ENCODE results near the gene FBLIM1.

FBLIM1 gene

GRCh38 chr1:15753776-15754175 is 4.8 kb upstream of the FBLIM1 start:
- Mint-ChIP-seq H3K4me1 (peaks cover 24% of the 10 kb centered on the region), H3K36me3 (no peaks in the 10 kb centered on the region), H3K9me3 (no peaks in the 10 kb centered on the region), H3K27ac (no peak overlapping the region), H3K27me3 (peaks cover 69% of the 10 kb centered on the region), H3K4me3 (no peak overlapping the region)
- ATAC-seq, result no peak

DNA sequence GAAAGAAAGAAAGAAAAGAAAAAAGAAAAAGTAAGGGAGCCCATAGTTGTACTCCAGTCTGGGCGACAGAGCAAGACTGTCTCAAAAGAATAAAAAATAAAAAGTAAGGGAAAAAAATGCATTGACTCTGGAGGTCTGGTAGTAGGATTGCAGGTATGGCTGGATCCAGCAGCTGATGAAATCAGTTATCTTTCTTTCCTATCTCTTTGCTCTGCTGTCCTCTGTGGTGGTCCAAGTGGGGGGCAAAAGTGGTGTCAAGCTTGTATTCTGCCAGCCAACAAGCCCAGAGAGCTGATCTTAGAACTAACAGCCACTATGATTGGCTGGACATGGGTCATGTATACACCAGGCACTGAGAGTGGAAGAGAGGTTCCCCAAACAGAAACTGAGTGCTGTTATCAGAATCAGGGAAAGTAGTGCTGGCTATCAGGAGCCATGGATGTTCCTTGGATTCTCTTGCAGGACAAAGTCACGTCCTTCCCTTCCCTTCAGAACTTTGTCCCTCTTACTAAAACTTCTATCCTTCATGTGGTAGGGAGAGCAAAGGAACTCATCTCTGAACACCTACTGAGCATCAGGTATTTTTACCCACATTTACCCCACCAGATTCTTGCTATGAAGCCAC is 3.5 kb upstream of the FBLIM1 start:
- H3K27ac Mint-ChIP-seq, result no peak overlapping the region
- H3K4me3 Mint-ChIP-seq, result no peak overlapping the region

GRCh38 chr1:15755646-15756040 is 3.0 kb upstream of the FBLIM1 start:
- no peaks in the 10 kb centered on the region for H3K9me3 Mint-ChIP-seq
- peaks cover 29% of the 10 kb centered on the region for H3K4me1 Mint-ChIP-seq
- no peak overlapping the region for H3K27ac Mint-ChIP-seq
- H3K36me3 Mint-ChIP-seq, result no peaks in the 10 kb centered on the region
- H3K4me3 Mint-ChIP-seq, result no peak overlapping the region
- peaks cover 78% of the 10 kb centered on the region for H3K27me3 Mint-ChIP-seq
- ATAC-seq, result no peak

More for the DNA sequence above, 3.5 kb upstream of the FBLIM1 start:
- Mint-ChIP-seq H3K4me1 (peaks cover 29% of the 10 kb centered on the region), H3K9me3 (no peaks in the 10 kb centered on the region), H3K27me3 (peaks cover 78% of the 10 kb centered on the region), H3K36me3 (no peaks in the 10 kb centered on the region)
- no peak for ATAC-seq

- no peak for ATAC-seq
- Mint-ChIP-seq H3K27ac (no peak overlapping the region), H3K27me3 (peaks cover 78% of the 10 kb centered on the region), H3K9me3 (no peaks in the 10 kb centered on the region), H3K36me3 (no peaks in the 10 kb centered on the region), H3K4me1 (peaks cover 29% of the 10 kb centered on the region), H3K4me3 (no peak overlapping the region)
Observed at GRCh38 chr1:15756143-15757015, 2.2 kb upstream of the FBLIM1 start.

DNA sequence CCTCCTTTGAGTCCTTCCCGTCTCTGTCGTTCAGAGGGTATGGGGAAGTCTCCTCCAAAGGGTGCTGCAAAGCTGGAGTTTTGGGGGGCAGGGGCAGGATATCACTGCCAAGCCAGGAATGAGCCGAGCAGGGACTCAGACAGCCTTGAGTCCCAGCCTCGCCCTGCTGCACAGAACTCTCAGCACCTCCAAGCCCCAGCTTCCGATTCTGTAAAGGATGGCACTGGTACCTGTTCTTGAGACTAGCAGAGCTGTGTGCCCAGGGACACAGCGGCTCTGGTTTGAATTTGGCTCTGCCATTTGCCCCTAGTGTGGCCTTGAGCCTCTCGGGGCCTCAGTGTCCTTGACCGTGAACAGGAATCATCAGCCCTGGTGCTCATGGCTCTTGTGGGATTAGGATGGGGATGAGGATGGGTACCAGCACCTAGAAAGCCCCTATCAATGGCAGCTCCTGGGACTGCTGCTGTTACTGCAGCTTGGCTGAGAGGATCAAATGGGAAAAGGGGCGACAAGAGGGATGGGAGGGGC is 1.5 kb upstream of the FBLIM1 start:
- Mint-ChIP-seq H3K36me3 (no peaks in the 10 kb centered on the region), H3K4me3 (no peak overlapping the region), H3K27ac (no peak overlapping the region), H3K27me3 (peaks cover 77% of the 10 kb centered on the region), H3K9me3 (no peaks in the 10 kb centered on the region), H3K4me1 (peaks cover 29% of the 10 kb centered on the region)
- ATAC-seq, result no peak

DNA sequence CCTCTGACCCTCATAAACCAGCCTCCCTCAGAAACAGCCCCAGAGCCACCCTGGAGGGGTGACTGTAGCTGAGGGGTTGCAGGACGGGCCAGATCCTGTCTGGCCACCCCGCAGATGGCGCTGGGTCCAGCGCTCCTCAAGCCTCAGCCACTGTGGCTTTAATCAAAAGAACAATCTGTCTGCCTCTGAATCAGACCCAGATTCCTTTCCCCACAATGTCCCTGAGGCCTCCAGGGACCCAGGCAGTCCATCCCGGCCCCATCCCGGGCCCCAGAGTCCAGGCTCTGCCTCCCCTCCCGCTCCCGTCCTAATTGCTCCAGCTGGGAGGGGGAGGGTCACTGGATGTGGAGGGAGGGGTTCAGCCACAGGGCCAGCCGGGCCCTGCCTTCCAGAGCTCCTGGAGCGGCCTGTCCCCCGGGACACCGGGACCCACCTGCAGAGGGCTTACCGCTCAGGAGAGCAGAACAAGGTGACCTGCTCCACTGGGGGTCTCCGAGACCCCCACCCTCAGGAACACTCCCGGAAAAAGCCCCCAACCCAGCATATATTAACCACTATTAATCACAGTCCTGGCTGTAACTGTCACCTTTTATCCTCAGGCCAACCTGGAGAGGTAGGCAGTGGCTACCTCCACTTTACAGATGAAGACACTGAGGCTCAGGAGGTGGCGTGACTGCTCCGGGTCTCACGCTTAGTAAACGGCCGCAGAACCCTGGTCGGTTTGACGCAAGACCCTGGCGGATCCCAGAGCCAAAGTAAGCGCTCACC is 836 bp upstream of the FBLIM1 start:
- no peak for ATAC-seq
- H3K9me3 Mint-ChIP-seq, result no peaks in the 10 kb centered on the region
- peak overlapping the region; percentile 56 for H3K4me3 Mint-ChIP-seq
- no peak overlapping the region for H3K27ac Mint-ChIP-seq
- H3K27me3 Mint-ChIP-seq, result peaks cover 81% of the 10 kb centered on the region
- H3K36me3 Mint-ChIP-seq, result no peaks in the 10 kb centered on the region
- peaks cover 29% of the 10 kb centered on the region for H3K4me1 Mint-ChIP-seq

- Mint-ChIP-seq H3K36me3 (no peaks in the 10 kb centered on the region), H3K27me3 (peaks cover 79% of the 10 kb centered on the region), H3K27ac (no peak overlapping the region), H3K4me1 (peaks cover 29% of the 10 kb centered on the region), H3K9me3 (no peaks in the 10 kb centered on the region), H3K4me3 (peak overlapping the region; percentile 27)
- ATAC-seq, result no peak
Observed at GRCh38 chr1:15758953-15759661, 512 bp downstream of the FBLIM1 start.

DNA sequence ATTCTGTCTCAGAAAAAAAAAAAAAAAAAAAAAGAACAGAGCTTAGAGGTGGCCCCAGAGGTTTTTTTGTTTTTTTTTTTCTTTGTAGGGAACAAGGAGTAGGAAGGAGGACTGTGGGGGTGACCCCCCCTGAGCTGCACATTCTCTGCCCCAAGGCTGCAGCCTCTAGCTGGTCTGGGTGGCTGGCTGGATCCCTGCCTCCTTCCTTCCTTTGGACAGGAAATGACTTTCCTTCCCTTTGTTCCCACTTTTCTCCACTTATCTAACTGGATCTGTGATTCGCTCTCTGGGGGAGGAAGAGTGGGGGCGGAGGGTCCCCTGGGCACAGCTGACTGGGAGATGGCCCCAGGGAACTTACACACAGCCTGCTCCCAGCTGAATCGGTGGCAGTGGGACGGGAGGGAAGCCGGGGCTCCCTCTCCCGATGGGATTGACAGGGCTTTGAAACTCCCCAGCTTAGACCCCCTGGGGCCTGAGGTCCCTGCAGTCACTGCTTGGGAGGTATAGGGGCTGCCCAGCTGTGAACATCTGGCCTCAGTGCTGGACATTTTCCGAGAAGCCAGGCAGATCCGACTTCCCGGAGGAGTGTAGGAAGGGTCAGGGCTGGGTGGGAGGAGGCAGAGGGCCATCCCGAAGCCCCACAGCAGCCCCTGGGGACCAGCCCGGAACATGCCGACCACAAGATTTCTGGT is 2.1 kb downstream of the FBLIM1 start:
- Mint-ChIP-seq H3K27me3 (peaks cover 87% of the 10 kb centered on the region), H3K4me3 (no peak overlapping the region), H3K27ac (no peak overlapping the region), H3K9me3 (no peaks in the 10 kb centered on the region), H3K36me3 (no peaks in the 10 kb centered on the region), H3K4me1 (peaks cover 29% of the 10 kb centered on the region)
- ATAC-seq, result no peak

GRCh38 chr1:15761366-15762128 is 3.0 kb downstream of the FBLIM1 start:
- Mint-ChIP-seq H3K9me3 (no peaks in the 10 kb centered on the region), H3K36me3 (no peaks in the 10 kb centered on the region), H3K4me1 (peaks cover 22% of the 10 kb centered on the region), H3K27me3 (peaks cover 84% of the 10 kb centered on the region), H3K4me3 (no peak overlapping the region), H3K27ac (no peak overlapping the region)
- ATAC-seq, result no peak

DNA sequence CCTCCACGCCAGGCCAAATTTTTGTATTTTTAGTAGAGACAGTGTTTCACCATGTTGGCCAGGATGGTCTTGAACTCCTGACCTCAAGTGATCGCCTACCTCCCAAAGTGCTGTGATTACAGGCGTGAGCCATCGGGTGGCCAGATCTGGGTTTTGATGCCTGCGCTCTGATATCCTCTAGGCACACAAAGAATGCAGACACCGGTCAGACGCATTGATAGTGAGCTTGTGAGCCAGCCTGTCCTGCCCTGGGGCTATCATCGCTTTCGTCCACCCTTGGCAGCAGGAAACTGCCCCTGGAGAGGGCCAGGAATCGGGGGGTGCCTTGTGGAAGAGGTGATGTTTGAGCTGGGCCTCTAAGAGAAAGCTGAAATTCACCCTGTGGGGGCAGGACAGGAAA is 4.0 kb downstream of the FBLIM1 start:
- Mint-ChIP-seq H3K27me3 (peaks cover 78% of the 10 kb centered on the region), H3K4me1 (peaks cover 12% of the 10 kb centered on the region), H3K36me3 (no peaks in the 10 kb centered on the region), H3K9me3 (no peaks in the 10 kb centered on the region), H3K4me3 (no peak overlapping the region), H3K27ac (no peak overlapping the region)
- no peak for ATAC-seq

DNA sequence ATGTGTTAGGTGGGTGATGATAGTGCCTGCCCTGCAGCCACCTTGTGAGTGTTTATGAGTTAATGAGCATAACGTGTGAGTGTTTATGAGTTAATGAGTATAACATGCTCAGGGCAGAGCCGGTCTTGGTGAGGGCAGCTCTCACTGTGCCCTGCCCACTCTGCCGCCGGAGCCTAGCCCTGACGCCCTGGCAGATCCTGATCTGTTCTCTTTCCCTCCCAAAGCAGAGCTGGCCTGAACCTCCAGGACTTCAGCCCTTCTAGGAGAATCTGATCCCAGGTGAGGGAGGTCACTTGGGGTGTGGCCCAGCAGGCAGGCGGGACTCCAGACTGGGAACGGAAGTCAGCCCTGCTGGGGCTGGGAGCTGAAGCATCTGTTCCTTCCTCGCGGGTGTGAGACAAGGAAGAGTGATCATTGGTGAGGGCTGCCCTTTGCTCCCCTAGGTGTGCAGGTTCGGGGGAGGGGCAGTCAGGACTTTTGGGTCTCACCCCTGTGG is 5.7 kb downstream of the FBLIM1 start:
- peaks cover 4% of the 10 kb centered on the region for H3K4me1 Mint-ChIP-seq
- ATAC-seq, result no peak
- no peaks in the 10 kb centered on the region for H3K36me3 Mint-ChIP-seq
- H3K4me3 Mint-ChIP-seq, result no peak overlapping the region
- H3K9me3 Mint-ChIP-seq, result no peaks in the 10 kb centered on the region
- peaks cover 86% of the 10 kb centered on the region for H3K27me3 Mint-ChIP-seq
- no peak overlapping the region for H3K27ac Mint-ChIP-seq

GRCh38 chr1:15764890-15765289 is 6.3 kb downstream of the FBLIM1 start:
- Mint-ChIP-seq H3K27me3 (peaks cover 81% of the 10 kb centered on the region), H3K4me3 (no peak overlapping the region), H3K27ac (no peak overlapping the region), H3K36me3 (no peaks in the 10 kb centered on the region), H3K4me1 (no peaks in the 10 kb centered on the region), H3K9me3 (no peaks in the 10 kb centered on the region)
- ATAC-seq, result no peak

- H3K27me3 Mint-ChIP-seq, result peaks cover 80% of the 10 kb centered on the region
Observed at GRCh38 chr1:15765495-15766194, 7.0 kb downstream of the FBLIM1 start.

More at GRCh38 chr1:15765495-15766194, 7.0 kb downstream of the FBLIM1 start:
- Mint-ChIP-seq H3K4me1 (no peaks in the 10 kb centered on the region), H3K27ac (no peak overlapping the region), H3K4me3 (no peak overlapping the region), H3K9me3 (no peaks in the 10 kb centered on the region), H3K36me3 (no peaks in the 10 kb centered on the region)
- ATAC-seq, result peak; percentile 26

Data from stimulated activated memory B cell treated with anti-CD40 and anti-IgM and Interleukin-4, amounts not matched to agents 10 μg/mL and 1 μg/mL and 100 μg/mL, for 72 hours (primary cell).